Kidney epithelial cell (primary cell): Measurements from ENCODE around the gene SPINK7. TPM values are rescaled to one million over a fixed set of nuclear protein-coding genes. Genes with fewer than 3 reads are reported as not detected.
A peak's percentile ranks its signal among the peaks of the same experiment; 100 is the strongest.
"Not testable (repeated sequence)": the region's sequence is repeated elsewhere in the genome, so short reads cannot be mapped to it uniquely, and the experiment has no call there.

Experiments used
- DNase-seq: peaks from one replicate; pipeline ENCODE4 v3.0.0-alpha.2; 2010; ENCODE audit warnings: low read depth
- H3K27me3 ChIP-seq: 2 replicates; pipeline ENCODE4 v1.6.0; 2011; ENCODE audit warnings: low read length; ENCODE audit not compliant: control insufficient read depth, insufficient read depth
- H3K36me3 ChIP-seq: 2 replicates; pipeline ENCODE4 v1.5.1; 2011; ENCODE audit warnings: low read length; ENCODE audit not compliant: control insufficient read depth, insufficient read depth
- H3K4me3 ChIP-seq: 2 replicates; pipeline ENCODE4 v1.5.1; 2011; ENCODE audit warnings: low read depth, mild to moderate bottlenecking, control low read depth, low read length
- CTCF ChIP-seq: IDR thresholded peaks from 2 replicates; pipeline ENCODE4 v1.5.1; 2011; ENCODE audit warnings: mild to moderate bottlenecking, moderate library complexity, low read length, control low read depth, inconsistent platforms; ENCODE audit not compliant: insufficient read depth, poor library complexity, severe bottlenecking
- total RNA-seq: library from RNA; depleted of rRNA; stranded (reverse); fragments of >200 nt; gene quantifications from 2 replicates; pipeline ENCODE4 v1.2.3, GENCODE V29; 2015

SPINK7 gene
- not detected in 2 replicates for total RNA-seq

DNA sequence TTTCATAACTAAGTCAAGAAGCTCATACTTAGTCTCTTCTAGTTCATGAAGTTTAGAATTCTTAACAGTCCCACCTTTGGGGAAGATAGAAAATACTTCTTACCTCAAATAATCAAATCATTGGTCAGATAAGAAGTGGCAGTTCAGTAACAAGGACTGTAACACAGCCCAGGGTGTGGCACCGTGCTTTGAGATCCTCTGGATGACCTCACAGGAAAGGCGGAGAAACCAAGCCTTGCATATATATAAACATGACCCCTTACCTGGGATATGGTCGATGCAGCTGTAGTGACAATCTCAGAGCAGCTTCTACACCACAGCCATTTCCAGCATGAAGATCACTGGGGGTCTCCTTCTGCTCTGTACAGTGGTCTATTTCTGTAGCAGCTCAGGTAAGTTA lies at the start of gene SPINK7:
Gene SPINK7 (plus strand): TSS at position 271 of the 400 bp plus-strand sequence. CDS start 61 bp downstream, at position 332.
- no peaks in the 10 kb centered on the region for H3K36me3 ChIP-seq
- no peak for TF ChIP-seq CTCF
- no peaks in the 10 kb centered on the region for H3K27me3 ChIP-seq
- no peak within 1 kb of the TSS for H3K4me3 ChIP-seq
- DNase-seq: no peak

DNA sequence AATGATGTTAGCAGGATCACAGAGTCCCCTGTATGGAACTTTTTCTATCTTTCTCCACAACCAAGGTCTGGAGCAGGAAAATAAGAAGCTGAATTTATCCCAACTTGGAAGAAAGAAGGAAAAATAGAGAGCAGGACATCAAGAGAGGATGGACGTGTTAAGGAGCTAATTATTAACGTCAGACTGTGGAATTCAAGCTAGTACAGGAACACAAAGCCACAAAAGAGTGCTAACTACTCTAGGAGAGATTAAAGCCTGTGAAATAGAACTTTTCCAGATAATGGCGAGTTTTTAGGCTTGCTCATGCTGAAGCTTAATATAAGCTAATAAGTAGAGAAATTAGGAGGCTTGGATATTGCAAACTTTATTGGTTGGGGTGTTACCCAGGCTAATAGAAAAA lies 44.3 kb upstream of the SPINK7 start:
- no peak for TF ChIP-seq CTCF
- peak; percentile 51 for DNase-seq
- H3K4me3 ChIP-seq: no peak overlapping the region

GRCh38 chr5:148268566-148268965 lies 43.7 kb upstream of the SPINK7 start, which contains the start of gene SPINK13:
Gene SPINK13, plus strand, starts transcription at chr5:148268794. Its CDS starts 1,279 bp downstream, at chr5:148270073.
- no peak within 1 kb of the TSS for H3K4me3 ChIP-seq
- DNase-seq: peak; percentile 85

More for the DNA sequence above, 44.3 kb upstream of the SPINK7 start:
- Histone ChIP-seq H3K27me3 (no peaks in the 10 kb centered on the region), H3K36me3 (no peaks in the 10 kb centered on the region)

DNA sequence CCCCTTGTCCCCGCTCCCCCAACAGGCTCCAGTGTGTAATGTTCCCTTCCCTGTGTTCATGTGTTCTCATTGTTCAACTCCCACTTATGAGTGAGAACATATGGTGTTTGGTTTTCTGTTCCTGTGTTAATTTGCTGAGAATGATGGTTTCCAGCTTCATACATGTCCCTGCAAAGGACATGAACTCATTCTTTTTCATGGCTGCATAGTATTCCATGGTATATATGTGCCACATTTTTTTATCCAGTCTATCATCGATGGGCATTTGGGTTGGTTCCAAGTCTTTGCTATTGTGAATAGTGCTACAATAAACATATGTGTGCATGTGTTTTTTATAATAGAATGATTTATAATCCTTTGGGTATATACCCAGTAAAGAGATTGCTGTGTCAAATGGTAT lies 37.1 kb upstream of the SPINK7 start:
- not testable (repeated sequence) for H3K36me3 ChIP-seq, DNase-seq, H3K4me3 ChIP-seq, H3K27me3 ChIP-seq

More at GRCh38 chr5:148268566-148268965, 43.7 kb upstream of the SPINK7 start, which contains the start of gene SPINK13:
- Histone ChIP-seq H3K27me3 (no peaks in the 10 kb centered on the region), H3K36me3 (no peaks in the 10 kb centered on the region)
- no peak for TF ChIP-seq CTCF

DNA sequence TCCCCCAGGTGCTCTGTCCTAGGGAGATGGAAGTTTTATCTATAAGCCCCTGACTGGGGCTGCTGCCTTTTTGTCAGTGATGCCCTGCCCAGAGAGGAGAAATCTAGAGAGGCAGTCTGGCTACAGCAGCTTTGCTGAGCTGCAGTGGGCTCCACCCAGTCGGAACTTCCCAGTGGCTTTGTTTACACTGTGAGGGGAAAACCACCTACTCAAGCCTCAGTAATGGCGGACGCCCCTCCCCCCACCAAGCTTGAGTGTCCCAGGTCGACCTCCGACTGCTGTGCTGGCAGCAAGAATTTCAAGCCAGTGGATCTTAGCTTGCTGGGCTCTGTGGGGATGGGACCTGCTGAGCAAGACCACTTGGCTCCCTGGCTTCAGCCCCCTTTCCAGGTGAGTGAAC lies 31.3 kb upstream of the SPINK7 start:
- not testable (repeated sequence) for DNase-seq, H3K4me3 ChIP-seq, H3K36me3 ChIP-seq, H3K27me3 ChIP-seq

DNA sequence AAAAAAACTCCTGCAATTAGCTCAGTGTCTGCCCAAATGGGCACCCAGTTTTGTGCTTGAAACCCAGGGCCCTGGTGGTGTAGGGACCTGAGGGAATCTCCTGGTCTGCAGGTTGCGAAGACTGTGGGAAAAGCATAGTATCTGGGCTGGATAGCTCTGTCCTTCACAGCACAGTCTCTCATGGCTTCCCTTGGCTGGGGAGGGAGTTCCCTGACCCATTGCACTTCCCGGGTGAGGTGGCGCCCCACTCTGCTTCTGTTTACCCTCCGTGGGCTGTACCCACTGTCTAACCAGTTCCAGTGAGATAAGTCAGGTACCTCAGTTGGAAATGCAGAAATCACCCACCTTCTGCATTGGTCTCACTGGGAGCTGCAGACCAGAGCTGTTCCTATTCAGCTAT lies 30.9 kb upstream of the SPINK7 start:
- not testable (repeated sequence) for H3K4me3 ChIP-seq, DNase-seq, H3K27me3 ChIP-seq, H3K36me3 ChIP-seq

DNA sequence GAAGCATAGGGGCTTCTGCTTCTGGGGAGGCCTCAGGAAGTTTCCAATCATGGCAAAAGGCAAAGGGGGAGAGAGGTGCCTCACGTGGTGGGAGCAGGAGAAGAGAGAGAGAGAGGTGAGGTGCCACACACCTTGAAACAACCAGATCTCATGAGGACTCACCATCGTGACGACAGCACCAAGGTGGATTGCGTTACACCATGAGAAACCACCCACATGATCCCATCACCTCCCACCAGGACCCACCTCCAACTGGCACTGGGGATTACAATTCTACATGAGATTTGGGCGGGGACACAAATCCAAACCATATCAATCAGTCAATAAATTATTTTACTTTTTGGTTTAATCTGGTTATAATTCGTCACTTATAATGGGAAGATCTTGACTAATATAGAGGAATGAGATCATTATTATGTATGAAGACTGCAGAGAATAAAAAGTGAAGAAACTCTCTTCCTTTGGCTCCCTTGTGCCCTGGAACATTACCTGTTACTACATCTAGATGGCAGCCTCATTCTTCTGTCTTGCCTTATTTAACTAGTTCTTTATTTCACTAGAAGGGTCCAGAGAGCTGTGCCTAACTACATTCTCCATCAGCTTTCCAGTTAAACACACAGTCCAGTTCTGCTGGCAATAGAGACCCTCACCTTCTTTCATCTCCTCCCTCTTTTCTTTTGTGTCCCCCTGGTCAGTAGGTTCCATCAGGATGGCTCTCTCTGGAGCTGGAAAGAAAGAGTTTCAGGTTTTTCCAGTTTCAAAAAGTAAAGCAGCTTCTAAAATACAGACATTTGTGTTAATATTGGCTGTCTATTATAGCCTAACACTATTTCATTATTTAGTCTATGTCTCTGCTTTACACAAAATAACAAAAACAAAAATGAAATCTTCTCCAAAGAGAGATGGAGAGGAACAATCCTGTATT lies 21.7 kb upstream of the SPINK7 start:
- Histone ChIP-seq H3K4me3 (no peak overlapping the region), H3K36me3 (no peaks in the 10 kb centered on the region), H3K27me3 (no peaks in the 10 kb centered on the region)
- no peak for DNase-seq
- TF ChIP-seq CTCF: peak; percentile 44
